GM18526 (cell line): ENCODE results near the gene PAGR1.

ENCODE experiments used
- POLR2A ChIP-seq: IDR thresholded peaks from 3 replicates; pipeline ENCODE4 v1.6.1; 2011; ENCODE audit not compliant: insufficient read length; ENCODE audit errors: extremely low read depth

The PAGR1 gene

DNA sequence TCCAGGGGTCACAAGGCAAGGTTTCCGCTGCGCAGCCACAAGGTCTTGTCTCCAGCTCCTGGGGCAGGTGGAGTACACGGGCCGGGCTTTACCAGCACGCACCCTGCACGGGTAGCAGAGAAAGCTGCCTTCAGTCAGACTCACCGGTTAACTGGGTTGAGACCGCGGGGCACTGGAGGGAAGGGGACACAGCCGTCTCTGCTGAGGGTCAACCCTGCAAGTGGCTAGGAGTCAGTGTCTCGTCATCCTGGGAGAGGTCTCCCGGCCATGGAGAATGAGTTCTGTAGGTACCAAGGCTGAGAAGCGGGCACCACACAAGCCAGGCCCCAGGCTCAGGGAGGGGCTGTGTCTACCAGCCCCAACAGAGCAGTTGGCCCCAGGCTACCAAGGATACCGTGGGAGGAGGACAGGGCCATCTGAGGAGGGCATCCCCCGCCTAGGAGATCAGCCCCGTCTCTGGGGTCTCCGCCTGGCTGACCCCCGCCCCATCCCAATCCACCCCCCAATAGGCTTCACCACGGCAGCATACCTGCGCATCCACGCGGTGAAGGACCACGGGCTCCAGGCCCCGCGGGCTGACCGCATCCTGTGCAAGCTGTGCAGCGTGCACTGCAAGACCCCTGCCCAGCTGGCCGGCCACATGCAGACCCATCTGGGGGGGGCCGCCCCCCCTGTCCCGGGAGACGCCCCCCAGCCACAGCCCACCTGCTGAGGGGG, 6.8 kb upstream of the PAGR1 start:
- peak; percentile 20 for TF ChIP-seq POLR2A

DNA sequence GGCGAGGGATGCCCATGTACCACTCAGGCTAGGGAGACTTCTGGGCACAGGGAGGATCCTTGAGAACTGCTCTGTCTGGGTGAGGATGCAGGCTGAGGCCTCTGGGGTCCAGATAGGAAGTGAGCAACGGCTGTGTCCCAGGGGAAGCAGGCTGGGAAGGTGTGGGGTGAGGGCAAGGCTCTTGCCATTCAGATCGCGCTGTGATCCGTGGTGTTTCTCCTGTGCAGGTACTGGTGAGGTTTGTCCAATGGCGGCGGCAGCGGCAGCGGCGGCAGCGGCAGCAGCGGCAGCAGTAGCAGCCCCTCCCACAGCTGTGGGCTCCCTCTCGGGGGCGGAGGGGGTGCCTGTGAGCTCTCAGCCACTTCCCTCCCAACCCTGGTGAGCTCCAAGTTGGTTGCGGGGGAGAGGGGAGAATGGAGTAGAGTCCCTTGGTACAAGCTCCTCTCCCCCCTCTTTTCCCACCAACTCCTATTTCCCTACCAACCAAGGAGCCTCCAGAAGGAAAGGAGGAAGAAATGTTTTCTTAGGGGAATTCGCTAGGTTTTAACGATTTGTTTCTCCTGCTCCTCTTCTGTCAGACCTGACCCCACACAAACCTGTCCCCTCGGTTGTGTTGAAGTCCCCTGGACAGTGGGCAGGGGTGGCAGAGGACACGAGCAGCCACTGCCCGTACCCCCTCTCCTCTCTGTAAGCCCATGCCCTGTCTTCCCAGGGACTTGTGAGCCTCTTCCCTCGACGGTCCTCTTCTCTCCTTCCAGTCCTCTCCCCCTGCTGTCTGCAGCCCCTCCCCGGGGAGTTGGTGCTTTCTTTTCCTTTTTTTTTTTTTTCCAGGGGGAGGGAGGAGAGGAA, 5.9 kb upstream of the PAGR1 start:
- TF ChIP-seq POLR2A: no peak

DNA sequence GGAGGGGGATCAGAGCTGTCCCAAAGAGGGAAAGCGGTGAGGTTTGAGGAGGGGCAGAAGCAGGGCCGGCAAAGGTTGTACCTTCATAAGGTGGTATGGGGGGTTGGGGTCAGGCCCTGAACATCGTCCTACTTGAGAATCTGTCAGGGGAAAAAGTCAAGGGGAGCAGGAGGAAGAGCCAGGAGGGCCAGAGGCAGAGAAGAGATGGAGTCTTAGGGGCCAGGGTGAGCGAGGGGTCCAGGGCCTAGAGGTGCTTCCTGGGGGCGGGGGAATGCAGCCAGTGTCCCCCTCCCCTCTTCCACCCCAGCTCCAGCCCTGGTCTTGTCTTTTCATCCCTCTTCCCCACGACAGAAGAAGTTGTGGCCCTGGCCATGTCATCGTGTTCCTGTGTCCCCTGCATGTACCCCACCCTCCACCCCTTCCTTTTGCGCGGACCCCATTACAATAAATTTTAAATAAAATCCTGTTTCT, 5.2 kb upstream of the PAGR1 start:
- TF ChIP-seq POLR2A: no peak

DNA sequence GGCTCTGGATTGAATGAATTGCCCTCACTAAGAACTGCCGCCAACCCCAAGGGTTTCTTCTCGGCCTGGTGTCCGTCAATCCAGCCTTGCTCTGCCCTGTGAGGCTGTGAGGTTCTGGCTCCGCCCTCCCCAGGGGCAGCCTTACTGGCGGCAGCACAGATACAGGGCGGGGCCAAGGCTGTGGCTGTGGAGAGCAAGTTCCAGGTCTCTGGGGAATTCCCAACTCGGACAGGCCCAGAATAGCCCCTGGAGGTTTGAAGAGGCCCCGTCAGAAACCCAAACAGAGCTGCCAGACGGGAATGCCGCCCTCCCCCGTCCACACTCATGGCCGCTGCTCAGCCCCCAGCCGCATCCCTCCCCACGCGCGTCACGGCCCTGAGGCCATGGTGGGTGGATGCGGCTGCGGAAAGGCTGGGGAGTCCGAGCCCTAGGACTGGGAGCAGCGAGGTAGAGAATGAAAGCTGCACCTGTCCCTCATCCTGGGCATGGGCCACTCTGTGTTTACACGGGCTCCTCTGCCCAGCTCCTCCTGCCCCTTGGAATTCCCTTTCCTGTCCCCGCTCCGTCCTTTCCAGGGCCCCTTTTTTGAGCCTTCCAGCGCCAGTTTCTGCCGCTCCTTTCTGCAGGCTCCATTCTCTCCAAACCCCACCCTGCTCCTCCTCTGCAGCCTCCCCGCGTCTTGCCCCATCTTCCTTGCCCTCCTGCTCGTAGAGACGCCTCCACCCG, 4.6 kb upstream of the PAGR1 start:
- peak; percentile 18 for TF ChIP-seq POLR2A

DNA sequence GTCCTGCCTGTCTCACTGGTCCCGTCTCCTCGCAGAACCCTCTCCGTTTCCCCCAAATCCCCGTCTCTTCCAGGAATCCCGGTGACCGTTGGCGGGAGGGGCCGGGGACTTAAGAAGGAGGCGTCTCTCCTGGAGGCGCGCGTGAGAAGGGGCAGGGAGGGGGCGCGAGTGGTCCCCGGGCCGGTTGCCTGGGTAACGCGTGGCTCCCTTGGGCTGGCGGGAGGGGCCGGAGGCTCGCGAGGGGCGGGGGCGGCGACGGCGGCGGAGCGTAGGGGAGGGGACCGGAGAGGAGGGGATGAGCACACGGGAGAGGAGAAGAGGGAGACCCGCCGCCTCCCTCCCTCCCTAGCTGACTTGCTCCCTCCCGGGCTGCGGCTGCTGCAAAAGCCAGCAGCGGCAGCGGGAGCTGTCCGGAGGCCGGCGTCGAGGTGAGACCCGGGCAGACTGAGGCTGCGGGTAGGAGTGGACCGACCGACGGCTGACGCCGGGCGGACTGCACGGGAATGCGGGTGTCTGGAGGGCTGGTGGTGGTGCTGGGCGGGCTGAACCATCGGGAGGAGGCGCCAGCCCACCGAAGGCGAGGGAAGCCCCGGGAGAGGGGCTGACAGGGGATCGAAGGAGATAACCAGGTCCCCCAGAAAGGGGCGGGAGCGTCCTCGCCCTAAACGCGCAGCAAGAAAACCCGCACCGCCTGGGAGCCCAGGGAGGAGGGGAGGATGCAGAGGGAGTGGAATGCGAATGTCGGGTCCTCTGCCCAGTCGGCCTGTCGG, 3.9 kb upstream of the PAGR1 start, which contains the start of gene PRRT2:
Gene PRRT2, plus strand, starts transcription at position 298 of the 770 bp plus-strand sequence. CDS start 862 bp downstream, outside the sequence.
- no peak for TF ChIP-seq POLR2A

DNA sequence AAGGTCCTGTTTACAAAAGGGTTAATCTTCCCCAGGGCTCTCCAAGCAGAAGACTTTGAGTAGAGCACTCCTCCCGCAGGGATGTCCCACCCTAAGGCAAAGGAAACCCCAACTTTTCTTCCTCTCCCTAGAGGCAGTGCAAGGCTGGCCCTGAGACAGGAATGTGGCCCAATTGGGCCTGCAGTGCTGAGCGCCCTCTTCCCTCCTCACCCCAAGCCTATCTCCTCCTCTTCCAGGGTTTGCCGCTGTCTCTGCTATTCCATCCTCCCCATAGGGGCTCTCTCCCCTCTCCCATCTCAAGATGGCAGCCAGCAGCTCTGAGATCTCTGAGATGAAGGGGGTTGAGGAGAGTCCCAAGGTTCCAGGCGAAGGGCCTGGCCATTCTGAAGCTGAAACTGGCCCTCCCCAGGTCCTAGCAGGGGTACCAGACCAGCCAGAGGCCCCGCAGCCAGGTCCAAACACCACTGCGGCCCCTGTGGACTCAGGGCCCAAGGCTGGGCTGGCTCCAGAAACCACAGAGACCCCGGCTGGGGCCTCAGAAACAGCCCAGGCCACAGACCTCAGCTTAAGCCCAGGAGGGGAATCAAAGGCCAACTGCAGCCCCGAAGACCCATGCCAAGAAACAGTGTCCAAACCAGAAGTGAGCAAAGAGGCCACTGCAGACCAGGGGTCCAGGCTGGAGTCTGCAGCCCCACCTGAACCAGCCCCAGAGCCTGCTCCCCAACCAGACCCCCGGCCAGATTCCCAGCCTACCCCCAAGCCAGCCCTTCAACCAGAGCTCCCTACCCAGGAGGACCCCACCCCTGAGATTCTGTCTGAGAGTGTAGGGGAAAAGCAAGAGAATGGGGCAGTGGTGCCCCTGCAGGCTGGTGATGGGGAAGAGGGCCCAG, 3.0 kb upstream of the PAGR1 start:
- no peak for TF ChIP-seq POLR2A

DNA sequence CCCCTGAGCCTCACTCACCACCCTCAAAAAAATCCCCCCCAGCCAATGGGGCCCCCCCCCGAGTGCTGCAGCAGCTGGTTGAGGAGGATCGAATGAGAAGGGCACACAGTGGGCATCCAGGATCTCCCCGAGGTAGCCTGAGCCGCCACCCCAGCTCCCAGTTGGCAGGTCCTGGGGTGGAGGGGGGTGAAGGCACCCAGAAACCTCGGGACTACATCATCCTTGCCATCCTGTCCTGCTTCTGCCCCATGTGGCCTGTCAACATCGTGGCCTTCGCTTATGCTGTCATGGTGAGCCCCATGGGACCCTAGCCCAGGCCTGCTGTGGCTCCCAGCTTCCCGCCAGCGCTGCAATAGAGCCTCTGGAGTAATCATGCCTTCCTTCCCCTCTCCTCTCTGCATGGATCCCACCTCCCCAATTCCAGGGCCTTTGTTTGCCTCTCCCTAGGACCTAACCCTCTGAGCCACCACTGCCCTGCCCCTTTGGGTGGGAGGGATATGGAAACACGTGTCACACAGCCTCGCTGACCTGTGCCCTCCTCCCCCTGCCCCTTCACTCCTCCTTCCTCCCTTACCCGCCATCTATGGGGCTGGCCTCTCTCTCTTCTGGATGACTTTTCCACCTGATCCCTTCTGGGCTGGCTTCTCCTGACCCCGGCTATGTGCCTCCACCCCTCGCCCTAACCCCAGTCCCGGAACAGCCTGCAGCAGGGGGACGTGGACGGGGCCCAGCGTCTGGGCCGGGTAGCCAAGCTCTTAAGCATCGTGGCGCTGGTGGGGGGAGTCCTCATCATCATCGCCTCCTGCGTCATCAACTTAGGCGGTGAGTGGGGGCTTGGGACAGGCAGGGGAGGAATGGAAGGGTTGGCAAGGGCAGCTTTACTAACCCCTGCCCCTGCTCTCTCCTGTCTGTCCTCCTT, 2.0 kb upstream of the PAGR1 start:
- TF ChIP-seq POLR2A: no peak

DNA sequence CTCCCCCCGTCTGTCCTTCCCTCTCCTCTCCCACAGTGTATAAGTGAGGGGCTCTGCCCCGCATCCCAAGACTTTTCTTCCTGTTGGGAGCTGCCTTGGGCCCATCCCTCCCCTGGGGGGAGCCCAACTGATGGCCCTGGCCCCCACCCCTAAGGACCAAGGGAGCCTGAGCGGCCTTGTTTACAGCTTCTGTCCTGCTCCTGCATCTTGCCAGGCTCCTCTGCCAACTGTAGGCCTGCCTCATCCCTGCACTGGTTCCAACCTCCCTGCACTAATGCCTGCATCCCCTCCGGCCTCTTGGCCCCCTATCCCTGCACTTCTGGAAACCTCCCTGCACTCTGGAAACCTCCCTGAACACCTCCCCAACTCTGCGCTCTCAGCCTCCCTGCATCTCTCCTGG, 1.4 kb upstream of the PAGR1 start:
- no peak for TF ChIP-seq POLR2A

DNA sequence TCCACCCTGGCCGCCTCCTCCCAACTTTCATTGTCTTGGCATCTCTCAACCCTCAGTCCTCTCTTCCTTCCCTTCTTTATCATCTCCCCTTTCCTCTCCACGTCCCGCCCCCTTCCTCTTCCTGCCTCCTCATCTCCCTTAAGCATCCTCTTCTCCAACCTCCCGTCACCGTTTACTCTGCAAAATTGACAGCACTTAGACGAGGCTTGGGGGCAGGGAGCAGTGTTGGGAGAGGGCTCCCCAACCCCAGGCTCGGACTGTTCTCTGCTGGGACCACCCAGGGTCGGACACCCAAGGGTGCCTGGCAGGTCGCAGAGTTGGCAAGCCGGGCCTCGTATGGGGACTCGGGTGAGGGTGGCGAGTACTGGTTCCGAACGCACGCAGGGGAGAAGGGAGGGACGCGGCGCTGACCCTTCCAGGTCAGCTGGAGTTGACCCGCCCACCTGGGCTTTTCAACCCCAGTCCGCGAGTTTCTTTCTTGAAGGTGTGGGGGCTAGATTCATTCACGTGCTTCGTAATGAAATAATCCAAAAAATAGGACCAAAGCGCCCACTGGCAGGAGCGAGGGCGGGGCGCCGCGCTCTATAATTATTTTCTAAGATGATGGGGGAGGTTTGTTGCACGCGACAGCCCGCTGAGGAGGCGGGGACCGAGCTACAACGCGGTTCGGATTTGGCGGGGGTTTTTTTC, 775 bp upstream of the PAGR1 start:
- TF ChIP-seq POLR2A: no peak

DNA sequence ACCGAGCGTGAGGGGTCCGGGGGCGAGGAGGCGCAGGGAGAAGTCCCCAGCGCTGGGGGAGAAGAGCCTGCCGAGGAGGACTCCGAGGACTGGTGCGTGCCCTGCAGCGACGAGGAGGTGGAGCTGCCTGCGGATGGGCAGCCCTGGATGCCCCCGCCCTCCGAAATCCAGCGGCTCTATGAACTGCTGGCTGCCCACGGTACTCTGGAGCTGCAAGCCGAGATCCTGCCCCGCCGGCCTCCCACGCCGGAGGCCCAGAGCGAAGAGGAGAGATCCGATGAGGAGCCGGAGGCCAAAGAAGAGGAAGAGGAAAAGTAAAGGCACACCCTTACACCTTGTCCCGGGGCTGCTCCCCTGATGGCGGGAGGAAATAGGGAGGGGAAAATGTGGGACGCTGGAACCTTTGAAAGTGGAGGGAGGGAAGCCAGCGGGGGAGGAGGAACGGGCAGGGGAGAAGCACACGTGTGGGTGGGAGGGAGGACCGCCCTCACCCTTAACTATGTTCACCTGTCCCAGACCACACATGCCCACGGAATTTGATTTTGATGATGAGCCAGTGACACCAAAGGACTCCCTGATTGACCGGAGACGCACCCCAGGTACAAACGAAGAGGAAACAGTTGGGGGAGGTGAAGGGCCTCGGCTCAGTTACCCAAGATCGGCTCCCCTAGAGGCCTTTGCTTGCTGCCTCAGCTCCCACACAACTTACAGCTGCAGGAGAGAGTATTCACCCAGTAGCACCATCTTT, 916 bp downstream of the PAGR1 start:
- TF ChIP-seq POLR2A: no peak

DNA sequence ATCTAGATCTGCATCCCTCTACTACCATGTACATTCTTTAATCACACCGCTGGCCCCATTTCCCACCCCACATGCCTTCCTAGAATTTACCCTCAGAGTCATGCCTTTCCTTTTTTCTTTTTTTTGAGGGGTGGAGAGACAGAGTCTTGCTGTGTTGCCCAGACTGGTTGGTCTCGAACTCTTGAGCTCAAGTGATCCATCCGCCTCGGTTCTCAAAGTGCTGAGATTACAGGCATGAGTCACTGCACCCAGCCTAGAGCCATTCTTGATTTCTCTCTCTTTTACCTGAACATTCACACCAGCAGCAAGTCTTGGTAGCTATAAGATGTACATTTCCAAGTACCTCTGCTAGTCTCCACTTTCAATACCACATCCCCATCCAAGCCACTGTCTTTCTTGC, 2.1 kb downstream of the PAGR1 start:
- TF ChIP-seq POLR2A: no peak

DNA sequence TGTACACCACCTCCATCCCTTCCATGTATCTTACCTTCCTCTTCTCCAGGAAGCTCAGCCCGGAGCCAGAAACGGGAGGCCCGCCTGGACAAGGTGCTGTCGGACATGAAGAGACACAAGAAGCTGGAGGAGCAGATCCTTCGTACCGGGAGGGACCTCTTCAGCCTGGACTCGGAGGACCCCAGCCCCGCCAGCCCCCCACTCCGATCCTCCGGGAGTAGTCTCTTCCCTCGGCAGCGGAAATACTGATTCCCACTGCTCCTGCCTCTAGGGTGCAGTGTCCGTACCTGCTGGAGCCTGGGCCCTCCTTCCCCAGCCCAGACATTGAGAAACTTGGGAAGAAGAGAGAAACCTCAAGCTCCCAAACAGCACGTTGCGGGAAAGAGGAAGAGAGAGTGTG, 3.6 kb downstream of the PAGR1 start:
- TF ChIP-seq POLR2A: no peak
